Lower leg skin (tissue), 3 donors: ENCODE data around the gene DNAJC10.

Source experiments
- POLR2A ChIP-seq, 2 donors: fragments of 450-650 bp; IDR thresholded peaks; one replicate each; pipeline ENCODE4 v1.6.1; 2016 to 2017; ENCODE audit warnings: antibody characterized with exemption in 2 of 2, mild to moderate bottlenecking in 1 of 2, moderate library complexity in 1 of 2
- TF ChIP-seq, protein P1 (sequence below), 3 donors: fragments of 450-650 bp; IDR thresholded peaks; one replicate each; pipeline ENCODE4 v1.5.1; 2016; ENCODE audit warnings: antibody characterized with exemption in 3 of 3, mild to moderate bottlenecking in 3 of 3, moderate library complexity in 2 of 3

DNA sequence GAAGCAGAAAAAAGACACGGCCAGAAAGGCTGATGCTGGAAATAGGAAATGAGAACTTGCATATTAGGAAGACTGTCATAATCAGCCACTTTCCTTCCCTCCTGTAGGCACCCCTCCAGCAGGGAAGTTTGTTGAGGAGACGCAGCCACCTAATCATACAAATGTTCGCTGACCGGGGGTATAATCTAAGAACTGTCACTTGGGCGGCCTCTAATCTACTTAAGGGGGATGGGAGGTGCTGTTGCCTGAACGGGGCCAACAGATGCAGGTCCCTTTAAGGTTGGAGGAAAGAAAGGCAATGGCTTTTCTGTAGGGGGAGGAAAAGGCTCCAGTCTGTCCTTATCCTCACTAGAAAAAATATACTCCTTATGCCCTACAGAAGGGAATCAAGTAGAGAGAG is 50.6 kb downstream of the DNAJC10 start:
- TF ChIP-seq, protein P1, sequence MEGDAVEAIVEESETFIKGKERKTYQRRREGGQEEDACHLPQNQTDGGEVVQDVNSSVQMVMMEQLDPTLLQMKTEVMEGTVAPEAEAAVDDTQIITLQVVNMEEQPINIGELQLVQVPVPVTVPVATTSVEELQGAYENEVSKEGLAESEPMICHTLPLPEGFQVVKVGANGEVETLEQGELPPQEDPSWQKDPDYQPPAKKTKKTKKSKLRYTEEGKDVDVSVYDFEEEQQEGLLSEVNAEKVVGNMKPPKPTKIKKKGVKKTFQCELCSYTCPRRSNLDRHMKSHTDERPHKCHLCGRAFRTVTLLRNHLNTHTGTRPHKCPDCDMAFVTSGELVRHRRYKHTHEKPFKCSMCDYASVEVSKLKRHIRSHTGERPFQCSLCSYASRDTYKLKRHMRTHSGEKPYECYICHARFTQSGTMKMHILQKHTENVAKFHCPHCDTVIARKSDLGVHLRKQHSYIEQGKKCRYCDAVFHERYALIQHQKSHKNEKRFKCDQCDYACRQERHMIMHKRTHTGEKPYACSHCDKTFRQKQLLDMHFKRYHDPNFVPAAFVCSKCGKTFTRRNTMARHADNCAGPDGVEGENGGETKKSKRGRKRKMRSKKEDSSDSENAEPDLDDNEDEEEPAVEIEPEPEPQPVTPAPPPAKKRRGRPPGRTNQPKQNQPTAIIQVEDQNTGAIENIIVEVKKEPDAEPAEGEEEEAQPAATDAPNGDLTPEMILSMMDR (IDR thresholded peaks at IDR 0.05): no peak
- TF ChIP-seq POLR2A (IDR thresholded peaks at IDR 0.05): no peak
